HG02981 (cell line): ENCODE data around the gene CFL1.

Source experiments
- ATAC-seq: cut with Tn5 transposase; IDR thresholded peaks from one replicate; pipeline ENCODE4 v1.9.1; 2021; ENCODE audit warnings: mild to moderate bottlenecking, moderate library complexity; ENCODE audit not compliant: unreplicated experiment

Gene CFL1

GRCh38 chr11:65870706-65871681, 13.0 kb upstream of the CFL1 start:
- no peak for ATAC-seq

DNA sequence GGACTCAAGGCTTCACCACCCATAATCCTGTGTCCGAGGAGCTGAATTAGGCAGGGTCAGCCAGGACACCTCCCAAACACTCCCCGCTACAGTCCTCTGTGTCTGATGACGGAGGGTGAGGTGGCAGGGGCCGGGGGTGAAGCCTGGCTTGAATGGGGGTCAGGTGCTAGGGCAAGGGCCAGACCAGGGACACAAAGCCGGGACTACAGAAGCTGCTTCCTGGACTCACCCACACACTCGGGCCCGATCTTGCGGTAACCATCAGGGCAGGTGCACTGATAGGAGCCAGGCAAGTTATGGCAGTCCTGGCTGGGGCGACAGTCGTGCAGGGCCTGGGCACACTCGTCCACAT, 12.3 kb upstream of the CFL1 start:
- no peak for ATAC-seq

- no peak for ATAC-seq
These were observed 11.8 kb upstream of the CFL1 start for GRCh38 chr11:65869643-65870306.

GRCh38 chr11:65868907-65869306, 10.9 kb upstream of the CFL1 start:
- ATAC-seq, result no peak

DNA sequence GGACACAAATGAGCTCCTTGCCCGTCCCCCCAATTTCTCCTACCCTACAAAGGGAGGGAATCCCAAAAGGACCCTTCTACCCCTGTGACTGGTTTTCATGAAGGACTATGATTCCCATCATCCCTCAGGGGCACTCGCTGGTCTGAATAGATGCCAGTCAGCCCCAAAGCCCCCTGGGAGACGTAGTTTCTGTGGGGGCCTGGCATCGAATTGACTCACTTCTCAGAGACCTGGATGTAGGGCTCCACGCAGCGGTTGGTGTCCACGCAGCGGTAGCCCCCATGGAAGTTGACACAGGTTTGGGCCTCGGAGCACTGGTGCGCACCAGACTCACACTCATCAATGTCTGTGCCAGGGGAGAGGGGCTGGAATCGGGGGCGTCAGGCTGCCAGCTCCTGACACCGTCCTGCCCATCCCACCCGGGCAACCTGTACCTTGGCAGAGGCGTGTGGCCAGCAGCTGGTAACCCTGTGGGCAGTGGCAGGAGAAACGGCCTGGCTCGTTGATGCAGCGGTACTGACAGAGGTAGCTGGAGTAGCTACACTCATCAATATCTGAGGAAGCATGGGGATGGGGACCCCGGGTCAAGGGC, 10.2 kb upstream of the CFL1 start:
- no peak for ATAC-seq

- ATAC-seq, result no peak
These were observed 9.5 kb upstream of the CFL1 start for GRCh38 chr11:65867284-65868071.

GRCh38 chr11:65866509-65867283, 8.7 kb upstream of the CFL1 start:
- ATAC-seq, result no peak

- no peak for ATAC-seq
These were observed 7.7 kb upstream of the CFL1 start for GRCh38 chr11:65865550-65866172.

GRCh38 chr11:65864706-65865471, 6.9 kb upstream of the CFL1 start:
- no peak for ATAC-seq

DNA sequence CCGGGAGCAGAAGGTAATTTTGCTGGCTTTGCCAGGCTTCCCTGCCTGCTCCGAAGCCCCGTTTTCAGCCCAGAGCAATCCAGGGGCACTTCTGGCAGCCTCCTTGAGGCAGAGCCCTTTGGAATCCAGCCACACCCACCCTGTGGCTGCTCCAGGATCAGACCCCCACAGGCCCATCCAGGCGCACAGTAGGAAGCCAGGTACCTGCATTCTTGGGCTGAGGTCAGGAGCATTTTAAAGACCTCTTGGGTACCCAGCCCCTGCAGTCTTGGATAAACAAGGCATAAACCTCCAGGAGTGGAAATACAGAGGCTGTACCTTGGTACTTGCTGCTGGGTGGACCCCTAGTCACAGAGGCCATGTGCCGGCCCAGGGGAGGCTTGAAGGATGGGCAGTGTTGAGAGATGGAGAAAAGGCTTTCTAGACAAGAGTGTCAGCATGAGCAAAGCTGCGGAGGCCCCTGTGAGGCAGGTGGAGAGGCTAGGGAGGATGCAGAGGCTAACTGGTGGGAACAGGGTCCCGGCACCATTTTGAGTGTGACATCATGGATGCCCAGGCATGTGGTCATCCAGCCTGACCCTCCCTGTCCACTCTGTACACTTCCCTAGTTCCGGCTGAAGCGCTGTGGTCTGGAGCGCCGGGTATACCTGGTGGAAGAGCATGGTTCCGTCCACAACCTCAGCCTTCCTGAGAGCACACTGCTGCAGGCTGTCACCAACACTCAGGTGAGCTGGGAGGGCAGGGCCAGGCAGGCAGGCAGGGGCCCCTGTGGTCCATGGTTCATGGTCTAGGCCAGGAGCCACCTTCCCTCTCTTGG, 6.1 kb upstream of the CFL1 start:
- ATAC-seq, result no peak

DNA sequence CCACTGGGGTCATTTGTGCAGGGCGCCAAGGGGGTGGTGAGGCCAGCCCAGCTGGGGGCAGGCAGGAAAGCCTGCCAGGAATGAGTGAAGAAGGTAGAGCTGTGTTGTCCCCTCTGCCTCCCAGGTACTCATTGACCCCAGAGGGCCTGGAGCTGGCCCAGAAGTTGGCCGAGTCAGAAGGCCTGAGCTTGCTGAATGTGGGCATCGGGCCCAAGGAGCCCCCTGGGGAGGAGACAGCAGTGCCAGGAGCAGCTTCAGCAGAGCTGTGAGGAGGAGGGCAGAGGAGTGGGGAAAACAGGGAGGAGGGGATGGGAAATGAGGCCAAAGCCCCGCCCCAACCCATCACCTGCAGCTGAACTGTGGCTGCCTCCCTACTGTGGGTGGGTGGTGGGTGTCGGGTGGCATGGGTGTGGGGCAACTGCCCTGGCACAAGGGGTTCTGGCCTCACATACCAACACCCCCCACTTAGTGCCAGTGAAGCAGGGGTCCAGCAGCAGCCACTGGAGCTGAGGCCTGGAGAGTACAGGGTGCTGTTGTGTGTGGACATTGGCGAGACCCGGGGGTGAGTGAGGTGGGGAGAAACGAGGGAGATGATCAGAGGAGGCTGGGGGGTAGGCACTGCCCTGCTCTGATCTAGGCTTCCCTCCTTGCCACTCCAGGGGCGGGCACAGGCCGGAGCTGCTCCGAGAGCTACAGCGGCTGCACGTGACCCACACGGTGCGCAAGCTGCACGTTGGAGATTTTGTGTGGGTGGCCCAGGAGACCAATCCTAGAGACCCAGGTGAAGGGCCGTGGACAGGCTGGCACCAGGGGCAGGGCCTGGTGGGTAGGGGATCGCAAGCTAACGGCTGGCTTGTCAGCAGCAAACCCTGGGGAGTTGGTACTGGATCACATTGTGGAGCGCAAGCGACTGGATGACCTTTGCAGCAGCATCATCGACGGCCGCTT, 5.2 kb upstream of the CFL1 start:
- no peak for ATAC-seq

GRCh38 chr11:65862191-65862735, 4.3 kb upstream of the CFL1 start:
- ATAC-seq, result no peak

GRCh38 chr11:65861533-65862183, 3.7 kb upstream of the CFL1 start:
- ATAC-seq, result no peak

- no peak for ATAC-seq
These were observed 3.2 kb upstream of the CFL1 start for GRCh38 chr11:65861165-65861505.

DNA sequence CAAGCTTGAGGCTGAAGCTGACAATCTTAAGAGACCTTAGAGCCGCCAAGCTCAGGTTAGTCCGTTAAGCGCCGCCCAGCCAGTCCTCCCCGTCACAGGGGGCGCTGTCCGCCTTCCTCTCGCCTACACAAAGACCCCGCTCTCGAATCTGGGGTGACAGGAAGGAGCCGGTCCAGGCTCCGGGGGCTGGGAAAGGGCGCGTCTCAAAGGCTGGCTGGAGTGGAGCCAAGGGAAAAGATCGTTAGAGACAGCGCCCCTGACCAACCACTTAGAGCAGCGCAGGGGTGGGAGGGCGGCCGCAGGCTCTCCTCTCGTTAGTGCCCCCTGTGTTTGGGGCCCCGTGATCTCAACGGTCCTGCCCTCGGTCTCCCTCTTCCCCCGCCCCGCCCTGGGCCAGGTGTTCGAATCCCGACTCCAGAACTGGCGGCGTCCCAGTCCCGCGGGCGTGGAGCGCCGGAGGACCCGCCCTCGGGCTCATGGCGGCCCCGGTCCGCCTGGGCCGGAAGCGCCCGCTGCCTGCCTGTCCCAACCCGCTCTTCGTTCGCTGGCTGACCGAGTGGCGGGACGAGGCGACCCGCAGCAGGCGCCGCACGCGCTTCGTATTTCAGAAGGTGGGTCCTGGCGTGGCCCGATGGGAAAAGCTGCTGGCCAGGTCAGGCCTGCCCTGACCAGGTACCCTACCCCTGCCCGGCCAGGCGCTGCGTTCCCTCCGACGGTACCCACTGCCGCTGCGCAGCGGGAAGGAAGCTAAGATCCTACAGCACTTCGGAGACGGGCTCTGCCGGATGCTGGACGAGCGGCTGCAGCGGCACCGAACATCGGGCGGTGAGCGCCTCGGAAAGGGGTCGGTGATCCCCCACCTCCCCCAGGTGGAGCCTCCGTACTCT, 2.5 kb upstream of the CFL1 start, which contains the start of gene MUS81:
Gene MUS81 (plus strand): TSS at position 156 of the 887 bp plus-strand sequence. CDS start 321 bp downstream, at position 477.
- peak; percentile 27 for ATAC-seq
